ENCODE data around the gene CLCNKB. TPM values are rescaled to one million over a fixed set of nuclear protein-coding genes. Genes with fewer than 3 reads are reported as not detected.
"Not testable (repeated sequence)": the region's sequence is repeated elsewhere in the genome, so short reads cannot be mapped to it uniquely, and the experiment has no call there.

The CLCNKB gene
- total RNA-seq, 1 experiment from 2014 or later: not detected

- DNase-seq (ENCODE audit: low spot score): peak; percentile 83
These were observed 11.0 kb upstream of the CLCNKB start for GRCh38 chr1:16032388-16033102.

- DNase-seq (ENCODE audit: low spot score): not testable (repeated sequence)
These were observed 10.4 kb upstream of the CLCNKB start for GRCh38 chr1:16033103-16033632.

- not testable (repeated sequence) for DNase-seq (ENCODE audit: low spot score)
These were observed 7.1 kb upstream of the CLCNKB start for GRCh38 chr1:16036461-16036860.

GRCh38 chr1:16038620-16038912 is 5.0 kb upstream of the CLCNKB start:
- DNase-seq (ENCODE audit: low spot score): no peak

- not testable (repeated sequence) for DNase-seq (ENCODE audit: low spot score)
These were observed 3.7 kb upstream of the CLCNKB start for GRCh38 chr1:16039871-16040270.

- no peak for DNase-seq (ENCODE audit: low spot score)
These were observed 2.4 kb upstream of the CLCNKB start for GRCh38 chr1:16041200-16041599.

- DNase-seq (ENCODE audit: low spot score): no peak
These were observed 1.5 kb upstream of the CLCNKB start for GRCh38 chr1:16042096-16042495.

- DNase-seq (ENCODE audit: low spot score): not testable (repeated sequence)
These were observed 928 bp upstream of the CLCNKB start for GRCh38 chr1:16042654-16043053.

- no peak for DNase-seq (ENCODE audit: low spot score)
These were observed 368 bp downstream of the CLCNKB start for GRCh38 chr1:16043950-16044349.

GRCh38 chr1:16046842-16047241 is 3.3 kb downstream of the CLCNKB start:
- DNase-seq (ENCODE audit: low spot score): no peak

GRCh38 chr1:16047791-16048475 is 4.4 kb downstream of the CLCNKB start:
- DNase-seq (ENCODE audit: low spot score): no peak

- DNase-seq (ENCODE audit: low spot score): no peak
These were observed 5.1 kb downstream of the CLCNKB start for GRCh38 chr1:16048573-16049189.

- DNase-seq (ENCODE audit: low spot score): no peak
These were observed 6.7 kb downstream of the CLCNKB start for GRCh38 chr1:16050328-16050727.

GRCh38 chr1:16051039-16051438 is 7.5 kb downstream of the CLCNKB start:
- DNase-seq (ENCODE audit: low spot score): no peak

- DNase-seq (ENCODE audit: low spot score): not testable (repeated sequence)
These were observed 8.4 kb downstream of the CLCNKB start for GRCh38 chr1:16051949-16052348.

GRCh38 chr1:16053781-16054502 is 10.4 kb downstream of the CLCNKB start:
- no peak for DNase-seq (ENCODE audit: low spot score)

GRCh38 chr1:16054598-16055540 is 11.3 kb downstream of the CLCNKB start:
- no peak for DNase-seq (ENCODE audit: low spot score)

GRCh38 chr1:16055613-16056520 is 12.3 kb downstream of the CLCNKB start:
- DNase-seq (ENCODE audit: low spot score): peak; percentile 80

GRCh38 chr1:16056521-16056912 is 12.9 kb downstream of the CLCNKB start:
- not testable (repeated sequence) for DNase-seq (ENCODE audit: low spot score)
